HEK293T (cell line): ENCODE measurements around the gene ESR1.

Source experiments
- CTCF ChIA-PET: fragments of 350-600 bp; formaldehyde crosslinking; extraction: SDS; loops from one replicate; lab custom pipeline; 2021; ENCODE audit warnings: antibody characterized with exemption, inconsistent platforms; lab: Yijun Ruan, JAX
- POLR2A ChIA-PET: fragments of 350-600 bp; formaldehyde crosslinking; extraction: SDS; loops from one replicate; lab custom pipeline; 2020; ENCODE audit warnings: antibody characterized with exemption, inconsistent platforms; lab: Yijun Ruan, JAX
- DNase-seq: peaks from one replicate; pipeline ENCODE4 v3.0.0; 2012; ENCODE audit warnings: mixed read lengths; ENCODE audit errors: extremely low spot score
- ARNT ChIP-seq: fragments of 450-650 bp; IDR thresholded peaks from 2 replicates; pipeline ENCODE4 v1.6.1; 2017; ENCODE audit warnings: mild to moderate bottlenecking
- BHLHE40 ChIP-seq: fragments of 450-650 bp; IDR thresholded peaks from 2 replicates; pipeline ENCODE4 v1.6.1; 2016; ENCODE audit warnings: mild to moderate bottlenecking, moderate library complexity, borderline replicate concordance
- CTBP1 ChIP-seq: fragments of 450-650 bp; IDR thresholded peaks from 2 replicates; pipeline ENCODE4 v1.6.1; 2016; ENCODE audit warnings: borderline replicate concordance
- ELF4 ChIP-seq: fragments of 450-650 bp; IDR thresholded peaks from 2 replicates; pipeline ENCODE4 v1.6.1; 2017; ENCODE audit warnings: antibody characterized with exemption
- FOXA1 ChIP-seq: fragments of 450-650 bp; IDR thresholded peaks from 2 replicates; pipeline ENCODE4 v1.6.1; 2016; ENCODE audit warnings: mild to moderate bottlenecking
- FOXK2 ChIP-seq: fragments of 450-650 bp; IDR thresholded peaks from 2 replicates; pipeline ENCODE4 v1.6.1; 2016; ENCODE audit warnings: mild to moderate bottlenecking
- FOXM1 ChIP-seq: fragments of 450-650 bp; IDR thresholded peaks from 2 replicates; pipeline ENCODE4 v1.6.1; 2017; ENCODE audit warnings: mild to moderate bottlenecking, borderline replicate concordance
- HDGF ChIP-seq: fragments of 450-650 bp; IDR thresholded peaks from 2 replicates; pipeline ENCODE4 v1.6.1; 2017; ENCODE audit warnings: antibody characterized with exemption, borderline replicate concordance
- L3MBTL2 ChIP-seq: fragments of 450-650 bp; conservative IDR thresholded peaks from 2 replicates; pipeline ENCODE4 v1.6.1; 2016; ENCODE audit warnings: mild to moderate bottlenecking
- LEF1 ChIP-seq: fragments of 450-650 bp; IDR thresholded peaks from 2 replicates; pipeline ENCODE4 v1.6.1; 2017; ENCODE audit warnings: mild to moderate bottlenecking, borderline replicate concordance
- NFRKB ChIP-seq: fragments of 450-650 bp; IDR thresholded peaks from 2 replicates; pipeline ENCODE4 v1.6.1; 2016; ENCODE audit warnings: mild to moderate bottlenecking, moderate library complexity
- PKNOX1 ChIP-seq: fragments of 450-650 bp; IDR thresholded peaks from 2 replicates; pipeline ENCODE4 v1.6.1; 2016
- SP1 ChIP-seq: fragments of 450-650 bp; IDR thresholded peaks from 2 replicates; pipeline ENCODE4 v1.6.1; 2017
- SUZ12 ChIP-seq: fragments of 450-650 bp; IDR thresholded peaks from 2 replicates; pipeline ENCODE4 v1.6.1; 2016; ENCODE audit warnings: mild to moderate bottlenecking
- TARDBP ChIP-seq: fragments of 450-650 bp; IDR thresholded peaks from 2 replicates; pipeline ENCODE4 v1.6.1; 2016
- ZNF384 ChIP-seq: fragments of 450-650 bp; IDR thresholded peaks from 2 replicates; pipeline ENCODE4 v1.6.1; 2016

ESR1 gene

GRCh38 chr6:152167641-152168603, 360.4 kb downstream of the ESR1 start:
- ChIA-PET POLR2A (no interaction called here), CTCF (interaction anchor here (0.6 to 1.3 kb wide), 2 partner anchors 18 to 43 kb away, joined by 3 read pairs; no protein-coding TSS in a partner anchor)
- TF ChIP-seq L3MBTL2: no peak
- TF ChIP-seq ZNF384: no peak
- no peak for TF ChIP-seq CTBP1
- TF ChIP-seq SP1: no peak
- DNase-seq: no peak

GRCh38 chr6:152170313-152170701, 362.8 kb downstream of the ESR1 start:
- DNase-seq: no peak
- CTCF ChIA-PET: no interaction called here
- POLR2A ChIA-PET: no interaction called here
- TF ChIP-seq ARNT (no peak), CTBP1 (no peak), PKNOX1 (no peak), SUZ12 (no peak), SP1 (no peak), FOXK2 (no peak), TARDBP (no peak), FOXA1 (no peak)

GRCh38 chr6:152170702-152171667, 363.5 kb downstream of the ESR1 start:
- TF ChIP-seq NFRKB (no peak), ZNF384 (no peak), CTBP1 (no peak), L3MBTL2 (no peak), SP1 (no peak), HDGF (no peak), LEF1 (no peak)
- ChIA-PET POLR2A (no interaction called here), CTCF (no interaction called here)
- no peak for DNase-seq

- ChIA-PET CTCF (interaction anchor here (1.1 kb wide), 1 partner anchor 20 kb away, joined by 4 read pairs; no protein-coding TSS in a partner anchor), POLR2A (no interaction called here)
- no peak for DNase-seq
- TF ChIP-seq FOXM1 (no peak), ARNT (no peak), SUZ12 (no peak), CTBP1 (no peak), PKNOX1 (no peak), NFRKB (no peak), BHLHE40 (no peak), HDGF (no peak), FOXK2 (no peak)
Measured at GRCh38 chr6:152173321-152173720, 365.8 kb downstream of the ESR1 start.

- CTCF ChIA-PET: no interaction called here
- POLR2A ChIA-PET: no interaction called here
Measured at GRCh38 chr6:152173957-152174356, 366.5 kb downstream of the ESR1 start.

GRCh38 chr6:152176268-152176667, 368.8 kb downstream of the ESR1 start:
- ChIA-PET CTCF (no interaction called here), POLR2A (no interaction called here)
- TF ChIP-seq SP1 (no peak), CTBP1 (no peak), ZNF384 (no peak), SUZ12 (no peak), L3MBTL2 (no peak), TARDBP (no peak)
- DNase-seq: no peak

More at GRCh38 chr6:152173957-152174356, 366.5 kb downstream of the ESR1 start:
- TF ChIP-seq CTBP1 (no peak), PKNOX1 (no peak), ZNF384 (no peak), ELF4 (no peak)
- DNase-seq: no peak
